K562 (cell line): ENCODE measurements around the gene WASF3. TPM values are rescaled to one million over a fixed set of nuclear protein-coding genes. Genes with fewer than 3 reads are reported as not detected.

ENCODE experiments used
- FUS ChIP-seq: fragments of 200-400 bp; formaldehyde crosslinking; optimal IDR thresholded peaks from 2 replicates; pipeline ENCODE3; 2017; ENCODE audit warnings: low read depth, low read length
- HDGF ChIP-seq: fragments of 450-650 bp; IDR thresholded peaks from 2 replicates; pipeline ENCODE4 v1.6.1; 2016
- HEY1 ChIP-seq: fragments of 250-450 bp; sonication (Bioruptor Pico); IDR thresholded peaks from 2 replicates; pipeline ENCODE4 v1.5.0; 2020; ENCODE audit warnings: mild to moderate bottlenecking, moderate library complexity, borderline replicate concordance
- KLF13 ChIP-seq: fragments of 450-650 bp; IDR thresholded peaks from 2 replicates; pipeline ENCODE4 v1.6.1; 2016; ENCODE audit warnings: missing genetic modification characterization, low read depth, mild to moderate bottlenecking, missing compliant biosample characterization, moderate library complexity, borderline replicate concordance
- POLR2A ChIP-seq: fragments of 450-650 bp; conservative IDR thresholded peaks from 2 replicates; pipeline ENCODE4 v1.6.1; 2016
- SAP30 ChIP-seq: fragments of 200-600 bp; sonication (generic); IDR thresholded peaks from 2 replicates; pipeline ENCODE4 v1.6.1; 2012; ENCODE audit warnings: borderline replicate concordance, low read depth, mild to moderate bottlenecking, moderate library complexity, low read length, control low read depth, inconsistent platforms; ENCODE audit not compliant: insufficient read depth, poor library complexity, severe bottlenecking
- SREBF1 ChIP-seq: fragments of 150-350 bp; IDR thresholded peaks from 2 replicates; pipeline ENCODE4 v1.6.1; 2014; ENCODE audit warnings: antibody characterized with exemption, low read depth, low read length, borderline replicate concordance
- SRSF3 ChIP-seq: fragments of 200-400 bp; formaldehyde crosslinking; IDR thresholded peaks from 2 replicates; pipeline ENCODE4 v1.6.1; 2016; ENCODE audit warnings: mild to moderate bottlenecking, low read length, moderate library complexity; ENCODE audit not compliant: insufficient read depth
- ZC3H8 ChIP-seq: fragments of 450-650 bp; IDR thresholded peaks from 2 replicates; pipeline ENCODE4 v1.6.1; 2017
- polyA plus RNA-seq, 8 experiments: library from polyadenylated mRNA; depleted of rRNA in 4 of 8; stranded (reverse) in 5 of 8; unstranded in 3 of 8; fragments of >200 nt; fragmentation: Nextera tagmentation in 2 of 8; fragmentation: Illumina TruSeq in 1 of 8; extraction: Ambion mirVana in 2 of 8; extraction: Trizol in 1 of 8; gene quantifications; 2 replicates each; pipeline versions ENCODE4 v1.2.1 to v1.2.3, GENCODE V29; 2011 to 2014; ENCODE audit warnings: inconsistent platforms in 1 of 8, missing spikeins in 1 of 8
- total RNA-seq, 7 experiments: library from RNA; depleted of rRNA in 6 of 7; stranded (reverse); fragments of >200 nt in 6 of 7; fragmentation: Illumina TruSeq in 2 of 7; extraction: Trizol in 2 of 7; gene quantifications; 2 replicates each; pipeline versions ENCODE4 v1.2.1 to v1.2.3, GENCODE V29; 2011 to 2021; ENCODE audit warnings: low replicate concordance in 1 of 7
- TF ChIP-seq, protein P1 (sequence below): fragments of 450-650 bp; formaldehyde crosslinking; conservative IDR thresholded peaks from 2 replicates; pipeline ENCODE4 v1.4.0; 2022; ENCODE audit warnings: mild to moderate bottlenecking, missing genetic modification characterization
- TF ChIP-seq, protein P2 (sequence below): sonication (generic); formaldehyde crosslinking; IDR thresholded peaks from 2 replicates; pipeline ENCODE4 v1.8.0; 2023; ENCODE audit warnings: mild to moderate bottlenecking, missing genetic modification reagents

WASF3 gene
- total and polyA plus RNA-seq, 9 of the 15 experiments (the other 6 are each of a cell fraction or from before 2014, with no cell fraction given): 0.04 to 0.43 (median 0.11) TPM

DNA sequence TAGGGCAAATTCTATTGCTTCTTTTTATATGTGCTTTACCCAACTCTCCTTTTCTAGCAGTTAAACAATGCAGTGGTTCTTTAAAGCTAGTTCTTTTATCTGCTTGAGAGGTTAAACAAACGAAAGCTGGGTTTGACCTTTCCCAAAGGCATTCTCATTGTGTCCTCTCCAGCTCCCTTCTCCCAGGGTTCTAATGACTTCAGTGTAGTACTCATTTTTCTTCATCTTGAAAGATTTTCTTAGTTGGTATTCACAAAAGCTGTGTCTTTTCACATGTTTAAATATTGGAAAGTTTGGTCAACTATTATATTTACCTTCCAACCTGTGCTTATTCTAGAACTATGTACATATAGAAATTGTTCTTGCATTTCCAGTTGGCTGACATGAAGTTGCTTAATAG, 1.5 kb downstream of the WASF3 start (continued):
- TF ChIP-seq, protein P1, sequence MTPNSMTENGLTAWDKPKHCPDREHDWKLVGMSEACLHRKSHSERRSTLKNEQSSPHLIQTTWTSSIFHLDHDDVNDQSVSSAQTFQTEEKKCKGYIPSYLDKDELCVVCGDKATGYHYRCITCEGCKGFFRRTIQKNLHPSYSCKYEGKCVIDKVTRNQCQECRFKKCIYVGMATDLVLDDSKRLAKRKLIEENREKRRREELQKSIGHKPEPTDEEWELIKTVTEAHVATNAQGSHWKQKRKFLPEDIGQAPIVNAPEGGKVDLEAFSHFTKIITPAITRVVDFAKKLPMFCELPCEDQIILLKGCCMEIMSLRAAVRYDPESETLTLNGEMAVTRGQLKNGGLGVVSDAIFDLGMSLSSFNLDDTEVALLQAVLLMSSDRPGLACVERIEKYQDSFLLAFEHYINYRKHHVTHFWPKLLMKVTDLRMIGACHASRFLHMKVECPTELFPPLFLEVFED: no peak
- TF ChIP-seq FUS (no peak), HDGF (no peak), HEY1 (CRISPR knock-in tag) (no peak), KLF13 (tag) (no peak), SAP30 (no peak), SREBF1 (no peak), SRSF3 (no peak), ZC3H8 (no peak), POLR2A (no peak)
- TF ChIP-seq, protein P2, sequence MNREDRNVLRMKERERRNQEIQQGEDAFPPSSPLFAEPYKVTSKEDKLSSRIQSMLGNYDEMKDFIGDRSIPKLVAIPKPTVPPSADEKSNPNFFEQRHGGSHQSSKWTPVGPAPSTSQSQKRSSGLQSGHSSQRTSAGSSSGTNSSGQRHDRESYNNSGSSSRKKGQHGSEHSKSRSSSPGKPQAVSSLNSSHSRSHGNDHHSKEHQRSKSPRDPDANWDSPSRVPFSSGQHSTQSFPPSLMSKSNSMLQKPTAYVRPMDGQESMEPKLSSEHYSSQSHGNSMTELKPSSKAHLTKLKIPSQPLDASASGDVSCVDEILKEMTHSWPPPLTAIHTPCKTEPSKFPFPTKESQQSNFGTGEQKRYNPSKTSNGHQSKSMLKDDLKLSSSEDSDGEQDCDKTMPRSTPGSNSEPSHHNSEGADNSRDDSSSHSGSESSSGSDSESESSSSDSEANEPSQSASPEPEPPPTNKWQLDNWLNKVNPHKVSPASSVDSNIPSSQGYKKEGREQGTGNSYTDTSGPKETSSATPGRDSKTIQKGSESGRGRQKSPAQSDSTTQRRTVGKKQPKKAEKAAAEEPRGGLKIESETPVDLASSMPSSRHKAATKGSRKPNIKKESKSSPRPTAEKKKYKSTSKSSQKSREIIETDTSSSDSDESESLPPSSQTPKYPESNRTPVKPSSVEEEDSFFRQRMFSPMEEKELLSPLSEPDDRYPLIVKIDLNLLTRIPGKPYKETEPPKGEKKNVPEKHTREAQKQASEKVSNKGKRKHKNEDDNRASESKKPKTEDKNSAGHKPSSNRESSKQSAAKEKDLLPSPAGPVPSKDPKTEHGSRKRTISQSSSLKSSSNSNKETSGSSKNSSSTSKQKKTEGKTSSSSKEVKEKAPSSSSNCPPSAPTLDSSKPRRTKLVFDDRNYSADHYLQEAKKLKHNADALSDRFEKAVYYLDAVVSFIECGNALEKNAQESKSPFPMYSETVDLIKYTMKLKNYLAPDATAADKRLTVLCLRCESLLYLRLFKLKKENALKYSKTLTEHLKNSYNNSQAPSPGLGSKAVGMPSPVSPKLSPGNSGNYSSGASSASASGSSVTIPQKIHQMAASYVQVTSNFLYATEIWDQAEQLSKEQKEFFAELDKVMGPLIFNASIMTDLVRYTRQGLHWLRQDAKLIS: no peak
